ENCODE measurements around the gene THRA.

The THRA gene, protein sequence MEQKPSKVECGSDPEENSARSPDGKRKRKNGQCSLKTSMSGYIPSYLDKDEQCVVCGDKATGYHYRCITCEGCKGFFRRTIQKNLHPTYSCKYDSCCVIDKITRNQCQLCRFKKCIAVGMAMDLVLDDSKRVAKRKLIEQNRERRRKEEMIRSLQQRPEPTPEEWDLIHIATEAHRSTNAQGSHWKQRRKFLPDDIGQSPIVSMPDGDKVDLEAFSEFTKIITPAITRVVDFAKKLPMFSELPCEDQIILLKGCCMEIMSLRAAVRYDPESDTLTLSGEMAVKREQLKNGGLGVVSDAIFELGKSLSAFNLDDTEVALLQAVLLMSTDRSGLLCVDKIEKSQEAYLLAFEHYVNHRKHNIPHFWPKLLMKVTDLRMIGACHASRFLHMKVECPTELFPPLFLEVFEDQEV

GRCh38 chr17:40062329-40063186 is at the start of gene THRA:
Gene THRA (plus strand): TSS chr17:40062965. CDS start chr17:40074489, 11,524 bp downstream.
- DNase-seq (ENCODE audit: low read depth in 1 of 2, low spot score in 1 of 2): peak; percentile 25 to 44

- DNase-seq (ENCODE audit: low read depth in 1 of 2, low spot score in 1 of 2): no peak
Measured at GRCh38 chr17:40014375-40014980, 48.3 kb upstream of the THRA start.

- DNase-seq (ENCODE audit: low read depth in 1 of 2, low spot score in 1 of 2): no peak
Measured at GRCh38 chr17:40015005-40015997, 47.5 kb upstream of the THRA start, which contains the start of gene CSF3. Gene CSF3 (plus strand): TSS chr17:40015440. CDS start chr17:40015475, 35 bp downstream.

DNA sequence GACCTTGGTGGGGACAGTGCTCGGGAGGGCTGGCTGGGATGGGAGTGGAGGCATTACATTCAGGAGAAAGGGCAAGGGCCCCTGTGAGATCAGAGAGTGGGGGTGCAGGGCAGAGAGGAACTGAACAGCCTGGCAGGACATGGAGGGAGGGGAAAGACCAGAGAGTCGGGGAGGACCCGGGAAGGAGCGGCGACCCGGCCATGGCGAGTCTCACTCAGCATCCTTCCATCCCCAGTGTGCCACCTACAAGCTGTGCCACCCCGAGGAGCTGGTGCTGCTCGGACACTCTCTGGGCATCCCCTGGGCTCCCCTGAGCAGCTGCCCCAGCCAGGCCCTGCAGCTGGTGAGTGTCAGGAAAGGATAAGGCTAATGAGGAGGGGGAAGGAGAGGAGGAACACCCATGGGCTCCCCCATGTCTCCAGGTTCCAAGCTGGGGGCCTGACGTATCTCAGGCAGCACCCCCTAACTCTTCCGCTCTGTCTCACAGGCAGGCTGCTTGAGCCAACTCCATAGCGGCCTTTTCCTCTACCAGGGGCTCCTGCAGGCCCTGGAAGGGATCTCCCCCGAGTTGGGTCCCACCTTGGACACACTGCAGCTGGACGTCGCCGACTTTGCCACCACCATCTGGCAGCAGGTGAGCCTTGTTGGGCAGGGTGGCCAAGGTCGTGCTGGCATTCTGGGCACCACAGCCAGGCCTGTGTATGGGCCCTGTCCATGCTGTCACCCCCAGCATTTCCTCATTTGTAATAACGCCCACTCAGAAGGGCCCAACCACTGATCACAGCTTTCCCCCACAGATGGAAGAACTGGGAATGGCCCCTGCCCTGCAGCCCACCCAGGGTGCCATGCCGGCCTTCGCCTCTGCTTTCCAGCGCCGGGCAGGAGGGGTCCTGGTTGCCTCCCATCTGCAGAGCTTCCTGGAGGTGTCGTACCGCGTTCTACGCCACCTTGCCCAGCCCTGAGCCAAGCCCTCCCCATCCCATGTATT is 46.5 kb upstream of the THRA start:
- no peak for DNase-seq (ENCODE audit: low read depth in 1 of 2, low spot score in 1 of 2)

DNA sequence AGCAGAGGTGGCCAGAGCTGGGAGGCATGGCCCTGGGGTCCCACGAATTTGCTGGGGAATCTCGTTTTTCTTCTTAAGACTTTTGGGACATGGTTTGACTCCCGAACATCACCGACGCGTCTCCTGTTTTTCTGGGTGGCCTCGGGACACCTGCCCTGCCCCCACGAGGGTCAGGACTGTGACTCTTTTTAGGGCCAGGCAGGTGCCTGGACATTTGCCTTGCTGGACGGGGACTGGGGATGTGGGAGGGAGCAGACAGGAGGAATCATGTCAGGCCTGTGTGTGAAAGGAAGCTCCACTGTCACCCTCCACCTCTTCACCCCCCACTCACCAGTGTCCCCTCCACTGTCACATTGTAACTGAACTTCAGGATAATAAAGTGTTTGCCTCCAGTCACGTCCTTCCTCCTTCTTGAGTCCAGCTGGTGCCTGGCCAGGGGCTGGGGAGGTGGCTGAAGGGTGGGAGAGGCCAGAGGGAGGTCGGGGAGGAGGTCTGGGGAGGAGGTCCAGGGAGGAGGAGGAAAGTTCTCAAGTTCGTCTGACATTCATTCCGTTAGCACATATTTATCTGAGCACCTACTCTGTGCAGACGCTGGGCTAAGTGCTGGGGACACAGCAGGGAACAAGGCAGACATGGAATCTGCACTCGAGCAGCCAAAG is 45.2 kb upstream of the THRA start:
- no peak for DNase-seq (ENCODE audit: low read depth in 1 of 2, low spot score in 1 of 2)

DNA sequence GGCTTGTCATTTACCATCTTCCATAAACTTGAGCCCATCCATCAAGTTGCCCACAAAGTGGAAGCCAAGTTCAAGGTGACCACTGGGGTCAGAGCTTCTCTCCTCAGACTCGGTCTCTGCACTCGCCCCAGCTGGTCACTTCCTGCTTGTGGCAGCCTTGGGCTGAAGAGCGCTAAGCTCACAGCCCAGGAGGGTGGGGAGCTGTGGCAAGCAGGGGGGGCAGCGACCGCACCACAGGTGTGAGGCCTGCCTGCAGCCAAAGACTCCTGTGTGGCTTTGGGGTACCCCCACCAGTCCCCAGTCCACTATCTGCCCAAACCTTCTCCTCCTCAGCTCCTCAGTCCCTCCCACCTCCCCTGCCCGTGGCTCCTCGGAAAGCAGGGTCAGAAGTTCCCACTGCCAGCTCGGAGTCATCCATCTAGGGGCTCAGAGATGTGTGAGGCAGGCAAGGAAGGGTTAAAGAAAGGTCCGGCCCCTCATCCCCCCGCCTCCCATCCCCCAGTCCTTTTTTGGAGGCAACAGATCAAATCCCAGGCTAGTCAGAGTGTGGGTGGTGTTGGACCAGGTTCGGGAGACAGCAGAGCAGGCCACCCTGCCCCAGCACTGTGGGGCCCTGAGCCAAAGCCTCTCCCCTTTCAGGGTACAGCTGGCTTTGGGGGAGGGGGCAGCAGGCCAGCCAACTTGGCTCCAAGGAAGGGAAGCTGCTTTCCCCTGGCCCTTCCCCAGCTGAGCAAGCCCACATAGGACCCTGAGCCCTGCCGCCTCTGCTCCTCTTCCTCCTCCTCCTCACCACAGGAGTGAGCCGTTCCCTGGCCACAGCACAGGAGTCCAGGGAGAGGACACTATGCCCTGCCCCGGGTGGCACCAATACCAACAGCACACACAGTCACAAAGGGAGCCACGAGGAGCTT is 44.3 kb upstream of the THRA start:
- DNase-seq (ENCODE audit: low read depth in 1 of 2, low spot score in 1 of 2): no peak

DNA sequence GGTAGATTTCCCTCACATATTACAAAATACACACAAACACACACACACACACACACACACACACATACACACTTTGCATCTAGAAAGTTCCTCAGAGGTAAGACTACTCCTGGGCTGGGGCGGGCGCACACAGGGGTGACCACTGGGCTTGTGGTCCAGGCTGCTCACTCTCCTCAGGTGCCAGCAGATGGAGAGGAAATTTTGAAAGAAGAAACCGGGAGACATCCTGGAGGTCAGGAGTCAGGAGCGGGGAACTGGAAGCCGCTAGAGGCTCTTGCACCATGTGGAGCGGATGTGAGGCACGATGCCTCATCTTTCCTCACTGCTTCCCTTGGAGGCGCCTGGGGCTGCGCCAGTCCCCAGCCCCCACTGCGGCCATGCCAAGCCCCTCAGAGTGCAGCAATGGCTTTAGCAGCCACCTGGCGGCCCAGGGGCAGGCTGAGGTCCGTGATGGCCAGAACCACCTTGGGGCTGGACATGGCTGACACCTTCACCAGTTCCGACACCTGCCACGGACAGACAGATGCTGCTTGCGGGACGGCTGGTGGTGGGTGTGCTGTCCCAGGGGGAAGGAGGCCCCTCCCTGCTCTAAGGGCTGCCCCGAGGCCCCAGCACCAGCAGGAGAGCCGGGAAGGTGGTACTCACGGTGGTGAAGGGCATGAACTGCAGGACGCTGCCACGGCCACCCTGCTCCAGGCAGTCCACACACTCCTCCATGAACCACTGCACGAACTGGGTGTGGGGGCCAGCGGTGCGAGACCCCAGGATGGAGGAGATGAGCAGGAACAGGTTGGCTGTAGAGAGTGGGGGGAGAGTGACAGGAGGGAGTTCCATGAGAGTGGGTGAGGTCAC is 43.4 kb upstream of the THRA start:
- DNase-seq (ENCODE audit: low read depth in 1 of 2, low spot score in 1 of 2): no peak

GRCh38 chr17:40020146-40020545 is 42.6 kb upstream of the THRA start:
- no peak for DNase-seq (ENCODE audit: low read depth in 1 of 2, low spot score in 1 of 2)

- no peak for DNase-seq (ENCODE audit: low read depth in 1 of 2, low spot score in 1 of 2)
Measured at GRCh38 chr17:40021451-40021971, 41.3 kb upstream of the THRA start.

- no peak for DNase-seq (ENCODE audit: low read depth in 1 of 2, low spot score in 1 of 2)
Measured at GRCh38 chr17:40022497-40022896, 40.3 kb upstream of the THRA start.

GRCh38 chr17:40022961-40023541 is 39.7 kb upstream of the THRA start:
- no peak for DNase-seq (ENCODE audit: low read depth in 1 of 2, low spot score in 1 of 2)

DNA sequence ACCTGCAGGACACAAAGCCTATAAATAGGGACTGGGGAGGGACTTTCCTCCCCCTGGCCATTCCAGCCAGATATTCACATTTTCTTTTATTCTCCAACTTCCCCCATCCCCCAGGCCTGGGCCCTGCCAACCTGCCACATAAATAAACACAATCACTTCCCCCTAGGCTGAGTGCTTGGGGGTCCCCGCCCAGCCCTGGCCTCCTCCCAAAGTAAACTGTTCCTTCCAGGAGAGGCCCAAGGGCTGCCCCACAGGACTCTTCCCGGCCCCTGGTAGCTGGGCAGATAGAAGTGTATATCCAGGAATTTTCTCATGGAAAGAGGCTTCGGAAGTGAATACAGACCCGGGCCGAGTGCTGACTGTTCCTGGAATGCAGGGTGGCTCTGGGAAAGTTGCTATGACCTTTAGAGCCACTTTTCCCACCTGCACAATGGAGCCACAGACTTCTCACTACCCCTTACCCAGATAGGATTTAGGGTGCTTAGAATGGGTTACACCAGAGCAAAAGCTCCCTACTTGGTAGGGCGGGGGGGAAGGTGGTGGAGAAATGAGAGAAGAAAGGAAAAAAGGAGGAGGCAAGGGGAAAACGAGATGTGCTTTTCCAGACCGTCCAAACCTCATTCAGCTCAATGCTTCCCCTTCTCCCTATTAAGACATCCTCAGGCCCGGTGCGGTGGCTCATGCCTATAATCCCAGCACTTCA is 39.0 kb upstream of the THRA start:
- DNase-seq (ENCODE audit: low read depth in 1 of 2, low spot score in 1 of 2): no peak

- DNase-seq (ENCODE audit: low read depth in 1 of 2, low spot score in 1 of 2): no peak
Measured at GRCh38 chr17:40024901-40025300, 37.9 kb upstream of the THRA start.

DNA sequence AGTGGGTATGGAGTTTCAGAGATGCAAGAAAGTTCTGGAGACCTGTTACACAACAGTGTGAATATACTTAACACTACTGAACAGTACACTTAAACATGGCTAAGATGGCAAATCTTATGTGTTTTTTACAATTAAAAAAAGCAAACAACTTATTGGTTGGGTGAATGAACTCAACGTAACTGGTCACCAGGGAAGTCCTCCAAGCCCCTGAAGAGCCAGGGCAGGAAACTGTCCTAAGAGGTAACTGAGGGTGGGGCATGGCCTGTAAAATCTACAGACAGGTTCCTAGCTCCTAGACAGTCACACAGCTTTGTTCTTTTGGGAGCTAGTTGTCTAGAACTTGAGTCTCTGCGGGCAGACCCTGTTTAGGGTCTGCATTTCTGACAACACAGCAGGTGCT is 37.2 kb upstream of the THRA start:
- no peak for DNase-seq (ENCODE audit: low read depth in 1 of 2, low spot score in 1 of 2)

DNA sequence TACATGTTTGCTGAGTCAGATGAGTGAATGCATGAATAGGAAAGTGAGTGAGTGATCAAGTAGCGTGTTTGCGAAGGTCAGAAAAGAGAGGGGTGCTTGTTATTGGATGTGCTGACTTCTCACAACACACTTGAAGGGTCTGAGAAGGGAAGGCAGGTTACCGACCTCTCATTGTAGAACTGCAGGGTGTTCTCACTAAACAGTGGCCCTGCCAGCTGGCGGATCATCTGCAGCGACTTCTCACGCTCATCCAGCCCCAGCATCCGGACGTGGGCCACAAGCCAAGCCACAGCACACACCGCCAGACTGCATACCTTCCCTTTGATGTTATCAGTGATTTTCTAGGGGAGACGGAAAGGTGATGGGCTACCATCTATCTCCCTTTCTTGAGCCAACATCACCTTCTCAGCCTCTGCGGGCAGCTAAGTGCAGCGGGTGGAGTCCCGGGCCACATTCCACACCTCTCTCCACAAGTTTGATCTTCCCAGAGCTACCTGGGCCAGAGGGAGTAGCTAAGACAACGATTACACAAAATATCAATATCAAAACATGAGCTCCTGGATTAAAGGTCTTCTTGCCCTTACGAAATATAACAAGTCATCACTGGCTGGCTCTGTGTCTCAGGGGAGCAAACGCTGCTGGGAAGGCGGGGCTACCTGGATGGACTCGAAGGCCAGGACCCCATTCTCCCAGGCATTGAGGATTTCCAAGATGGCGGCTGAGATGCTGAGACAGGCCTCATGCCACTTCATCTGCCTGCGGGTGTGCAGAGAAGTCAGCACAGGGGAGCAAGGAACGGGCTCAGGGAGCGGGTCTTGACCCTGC is 36.6 kb upstream of the THRA start:
- no peak for DNase-seq (ENCODE audit: low read depth in 1 of 2, low spot score in 1 of 2)

Measured in activated CD4-positive, alpha-beta T cell treated with anti-CD3 and anti-CD28 coated beads, Interleukin-2, amount 50 U/mL, for 24 hours (primary cell).